Measurements from ENCODE around the gene KRT31. TPM values are rescaled to one million over a fixed set of nuclear protein-coding genes. Genes with fewer than 3 reads are reported as not detected.
"Not testable (repeated sequence)": the region's sequence is repeated elsewhere in the genome, so short reads cannot be mapped to it uniquely, and the experiment has no call there.

KRT31 gene
- polyA plus RNA-seq, 3 donors = not detected

GRCh38 chr17:41383690-41384089 lies 13.7 kb downstream of the KRT31 start:
- Histone ChIP-seq H3K9ac (ENCODE audit: insufficient read depth, low read length, poor library complexity, severe bottlenecking) (no peak overlapping the region), H3K4me1 (ENCODE audit: control insufficient read depth in 1 of 2, insufficient read depth in 2 of 2, low read length in 2 of 2) (no peaks in the 10 kb centered on the region), H3K36me3 (replicated peaks in 1 of 2; ENCODE audit: control insufficient read depth in 1 of 2, insufficient read depth in 2 of 2, low read length in 2 of 2) (no peaks in the 10 kb centered on the region), H3K27ac (ENCODE audit: low read depth in 1 of 2, low read length in 2 of 2) (no peak overlapping the region), H3K9me3 (replicated peaks in 1 of 2; ENCODE audit: control insufficient read depth in 1 of 2, insufficient read depth in 1 of 2, low read length in 2 of 2) (peaks cover 8 to 11% of the 10 kb centered on the region in 2 donors), H2AFZ (ENCODE audit: insufficient read depth, low read depth, low read length, poor library complexity, severe bottlenecking) (no peak overlapping the region), H3K27me3 (ENCODE audit: control insufficient read depth in 2 of 2, insufficient read depth in 2 of 2, low read length in 2 of 2) (peaks cover 0 to 9% of the 10 kb centered on the region in 2 donors), H3K4me3 (replicated peaks in 1 of 3; ENCODE audit: low read depth in 2 of 3, low read length in 3 of 3) (no peak overlapping the region), H3K4me2 (replicated peaks; ENCODE audit: extremely low read depth, low read length, poor library complexity, severe bottlenecking) (no peak overlapping the region), H3K79me2 (ENCODE audit: insufficient read depth, low read length) (no peaks in the 10 kb centered on the region), H4K20me1 (ENCODE audit: insufficient read depth, low read length) (no peaks in the 10 kb centered on the region)
- no CpG with 5 or more reads among the region's 1 CpG for WGBS (ENCODE audit: insufficient coverage)
- no peaks in the 10 kb centered on the region for H3K4me1 Mint-ChIP-seq
- peaks cover 5 to 17% (median 15%) of the 10 kb centered on the region in 3 donors for H3K27me3 Mint-ChIP-seq (ENCODE audit: low read depth in 3 of 3)
- H3K36me3 Mint-ChIP-seq = no peaks in the 10 kb centered on the region
- TF ChIP-seq, protein P1, sequence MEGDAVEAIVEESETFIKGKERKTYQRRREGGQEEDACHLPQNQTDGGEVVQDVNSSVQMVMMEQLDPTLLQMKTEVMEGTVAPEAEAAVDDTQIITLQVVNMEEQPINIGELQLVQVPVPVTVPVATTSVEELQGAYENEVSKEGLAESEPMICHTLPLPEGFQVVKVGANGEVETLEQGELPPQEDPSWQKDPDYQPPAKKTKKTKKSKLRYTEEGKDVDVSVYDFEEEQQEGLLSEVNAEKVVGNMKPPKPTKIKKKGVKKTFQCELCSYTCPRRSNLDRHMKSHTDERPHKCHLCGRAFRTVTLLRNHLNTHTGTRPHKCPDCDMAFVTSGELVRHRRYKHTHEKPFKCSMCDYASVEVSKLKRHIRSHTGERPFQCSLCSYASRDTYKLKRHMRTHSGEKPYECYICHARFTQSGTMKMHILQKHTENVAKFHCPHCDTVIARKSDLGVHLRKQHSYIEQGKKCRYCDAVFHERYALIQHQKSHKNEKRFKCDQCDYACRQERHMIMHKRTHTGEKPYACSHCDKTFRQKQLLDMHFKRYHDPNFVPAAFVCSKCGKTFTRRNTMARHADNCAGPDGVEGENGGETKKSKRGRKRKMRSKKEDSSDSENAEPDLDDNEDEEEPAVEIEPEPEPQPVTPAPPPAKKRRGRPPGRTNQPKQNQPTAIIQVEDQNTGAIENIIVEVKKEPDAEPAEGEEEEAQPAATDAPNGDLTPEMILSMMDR (IDR thresholded peaks at IDR 0.05) = no peak
- no peak for DNase-seq
- H3K4me3 Mint-ChIP-seq = no peak overlapping the region
- H3K27ac Mint-ChIP-seq = peak overlapping the region in 1 of 7 donors; percentile 32
- H3K9me3 Mint-ChIP-seq = peaks cover 4 to 20% (median 11%) of the 10 kb centered on the region in 7 donors
- intact Hi-C loops (cut with micrococcal nuclease) = no loop called here

DNA sequence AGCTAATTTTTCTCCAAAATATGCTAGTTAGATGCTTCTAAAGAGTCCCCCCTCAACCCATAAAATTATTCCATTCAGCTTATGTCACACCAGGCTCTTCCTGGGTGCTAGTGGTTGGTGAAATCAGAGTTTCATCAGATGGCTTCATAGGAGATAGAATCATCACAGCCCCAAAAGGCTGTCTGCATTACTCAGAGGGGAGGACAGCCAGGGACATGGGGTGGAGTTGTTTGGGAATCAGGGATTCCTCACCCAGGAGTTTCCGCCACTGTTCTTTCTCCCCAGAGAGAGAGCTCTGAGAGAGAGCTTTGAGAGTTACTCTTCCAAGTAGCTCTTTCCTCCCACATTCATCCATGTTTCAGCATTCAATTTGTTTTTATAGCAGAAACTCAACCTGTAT lies 15.0 kb downstream of the KRT31 start:
- H3K27me3 Mint-ChIP-seq (ENCODE audit: low read depth in 3 of 3) = peaks cover 3 to 16% (median 15%) of the 10 kb centered on the region in 3 donors
- no CpG with 5 or more reads among the region's 1 CpG for WGBS (ENCODE audit: insufficient coverage)
- no peak overlapping the region for H3K4me3 Mint-ChIP-seq
- H3K9me3 ChIP-seq (replicated peaks in 1 of 2; ENCODE audit: control insufficient read depth in 1 of 2, insufficient read depth in 1 of 2, low read length in 2 of 2) = peaks cover 7 to 8% of the 10 kb centered on the region in 2 donors
- no peak overlapping the region for H3K9ac ChIP-seq (ENCODE audit: insufficient read depth, low read length, poor library complexity, severe bottlenecking)
- peaks cover 0 to 6% of the 10 kb centered on the region in 2 donors for H3K27me3 ChIP-seq (ENCODE audit: control insufficient read depth in 2 of 2, insufficient read depth in 2 of 2, low read length in 2 of 2)
- no peaks in the 10 kb centered on the region for H4K20me1 ChIP-seq (ENCODE audit: insufficient read depth, low read length)
- no peak overlapping the region for H2AFZ ChIP-seq (ENCODE audit: insufficient read depth, low read depth, low read length, poor library complexity, severe bottlenecking)
- H3K4me3 ChIP-seq (replicated peaks in 1 of 3; ENCODE audit: low read depth in 2 of 3, low read length in 3 of 3) = no peak overlapping the region
- no peaks in the 10 kb centered on the region for H3K79me2 ChIP-seq (ENCODE audit: insufficient read depth, low read length)
- H3K4me1 Mint-ChIP-seq = no peaks in the 10 kb centered on the region
- H3K4me1 ChIP-seq (ENCODE audit: control insufficient read depth in 1 of 2, insufficient read depth in 2 of 2, low read length in 2 of 2) = no peaks in the 10 kb centered on the region
- DNase-seq = no peak
- peaks cover 4 to 17% (median 10%) of the 10 kb centered on the region in 7 donors for H3K9me3 Mint-ChIP-seq
- TF ChIP-seq, protein P1 (IDR thresholded peaks at IDR 0.05) = no peak
- H3K36me3 Mint-ChIP-seq = no peaks in the 10 kb centered on the region
- H3K4me2 ChIP-seq (replicated peaks; ENCODE audit: extremely low read depth, low read length, poor library complexity, severe bottlenecking) = no peak overlapping the region
- H3K36me3 ChIP-seq (replicated peaks in 1 of 2; ENCODE audit: control insufficient read depth in 1 of 2, insufficient read depth in 2 of 2, low read length in 2 of 2) = no peaks in the 10 kb centered on the region
- no peak overlapping the region for H3K27ac ChIP-seq (ENCODE audit: low read depth in 1 of 2, low read length in 2 of 2)
- H3K27ac Mint-ChIP-seq = no peak overlapping the region
- intact Hi-C loops (cut with micrococcal nuclease) = no loop called here

DNA sequence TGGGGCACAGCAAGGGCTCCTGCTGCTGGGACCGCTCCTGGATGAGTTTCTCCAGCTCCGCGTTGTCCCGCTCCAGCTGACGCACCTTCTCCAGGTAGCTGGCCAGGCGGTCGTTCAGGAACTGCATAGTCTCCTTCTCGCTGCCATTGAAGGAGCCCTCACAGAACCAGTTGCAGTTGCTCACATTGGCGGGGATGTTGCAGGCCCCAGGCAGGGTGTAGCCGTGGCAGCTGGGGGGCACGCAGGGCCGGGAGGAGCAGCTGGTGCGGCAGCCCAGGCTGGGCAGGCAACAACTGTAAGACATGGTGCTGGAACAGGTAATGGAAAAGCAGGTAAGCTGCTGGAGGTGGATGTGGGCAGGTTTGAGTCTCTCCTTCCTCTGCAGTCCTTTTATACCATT lies 15.5 kb downstream of the KRT31 start, which contains the start of gene KRT34:
Gene KRT34 (minus strand): TSS at position 364 of the 400 bp plus-strand sequence. CDS start 60 bp downstream, at position 304.
- intact Hi-C loops (cut with micrococcal nuclease); H3K4me2 ChIP-seq (replicated peaks; ENCODE audit: extremely low read depth, low read length, poor library complexity, severe bottlenecking); H3K79me2 ChIP-seq (ENCODE audit: insufficient read depth, low read length); H3K27me3 ChIP-seq (ENCODE audit: control insufficient read depth in 2 of 2, insufficient read depth in 2 of 2, low read length in 2 of 2); H4K20me1 ChIP-seq (ENCODE audit: insufficient read depth, low read length); H3K36me3 Mint-ChIP-seq; H3K27ac ChIP-seq (ENCODE audit: low read depth in 1 of 2, low read length in 2 of 2); H2AFZ ChIP-seq (ENCODE audit: insufficient read depth, low read depth, low read length, poor library complexity, severe bottlenecking); DNase-seq; H3K4me1 Mint-ChIP-seq; H3K4me1 ChIP-seq (ENCODE audit: control insufficient read depth in 1 of 2, insufficient read depth in 2 of 2, low read length in 2 of 2); H3K9ac ChIP-seq (ENCODE audit: insufficient read depth, low read length, poor library complexity, severe bottlenecking); H3K9me3 ChIP-seq (replicated peaks in 1 of 2; ENCODE audit: control insufficient read depth in 1 of 2, insufficient read depth in 1 of 2, low read length in 2 of 2); H3K4me3 Mint-ChIP-seq; H3K36me3 ChIP-seq (replicated peaks in 1 of 2; ENCODE audit: control insufficient read depth in 1 of 2, insufficient read depth in 2 of 2, low read length in 2 of 2); H3K4me3 ChIP-seq (replicated peaks in 1 of 3; ENCODE audit: low read depth in 2 of 3, low read length in 3 of 3): not testable (repeated sequence)
- Mint-ChIP-seq H3K9me3 (peaks cover 3 to 12% (median 7%) of the 10 kb centered on the region in 7 donors), H3K27me3 (ENCODE audit: low read depth in 3 of 3) (peaks cover 3 to 16% (median 15%) of the 10 kb centered on the region in 3 donors), H3K27ac (peak within 1 kb of the TSS in 1 of 7 donors; percentile 32)
- WGBS (ENCODE audit: insufficient coverage) = no CpG with 5 or more reads among the region's 13 CpGs
